ENCODE results near the gene PIH1D2. TPM values are rescaled to one million over a fixed set of nuclear protein-coding genes. Genes with fewer than 3 reads are reported as not detected.
"Not testable (repeated sequence)": the region's sequence is repeated elsewhere in the genome, so short reads cannot be mapped to it uniquely, and the experiment has no call there.

Gene PIH1D2
- polyA plus RNA-seq, 4 donors = 1.9 to 11.6 (median 10.4) TPM

DNA sequence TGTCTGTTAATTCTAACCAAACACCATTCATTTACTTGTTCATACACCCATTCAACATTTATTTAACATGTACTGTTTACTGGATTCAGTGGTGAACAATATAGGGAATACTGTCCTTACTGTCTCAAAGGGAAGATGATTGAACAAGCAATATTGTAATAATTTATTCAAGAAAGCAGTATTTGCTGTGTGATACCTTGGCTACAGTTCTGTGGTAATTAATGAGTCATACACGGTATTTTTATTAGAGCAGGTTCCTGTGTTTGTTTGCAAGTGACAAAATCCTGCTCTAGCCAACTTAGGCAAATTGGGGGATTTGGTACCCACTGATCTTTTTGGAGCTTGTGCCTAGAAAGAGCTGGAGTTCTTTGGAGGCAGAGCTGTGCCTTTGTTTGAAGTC is 15.7 kb downstream of the PIH1D2 start:
- no peak for DNase-seq (ENCODE audit: low read depth in 4 of 4, low spot score in 3 of 4)

DNA sequence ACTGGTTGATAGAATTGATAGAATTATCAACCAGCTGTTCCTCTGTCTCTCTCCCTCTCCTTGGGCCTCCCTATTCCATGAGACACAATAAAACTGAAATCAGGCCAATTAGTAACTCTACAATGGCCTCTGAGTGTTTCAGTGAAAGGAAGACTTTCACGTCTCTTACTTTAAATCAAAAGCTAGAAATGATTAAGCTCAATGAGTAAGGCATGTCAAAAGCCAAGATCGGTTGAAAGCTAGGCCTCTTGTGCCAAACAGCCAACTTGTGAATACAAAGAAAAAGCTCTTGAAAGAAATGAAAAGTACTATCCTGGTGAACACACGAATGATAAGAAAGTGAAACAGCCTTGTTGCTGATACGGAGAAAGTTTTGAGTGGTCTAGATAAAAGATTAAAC is 16.6 kb downstream of the PIH1D2 start:
- DNase-seq (ENCODE audit: low read depth in 4 of 4, low spot score in 3 of 4) = no peak

DNA sequence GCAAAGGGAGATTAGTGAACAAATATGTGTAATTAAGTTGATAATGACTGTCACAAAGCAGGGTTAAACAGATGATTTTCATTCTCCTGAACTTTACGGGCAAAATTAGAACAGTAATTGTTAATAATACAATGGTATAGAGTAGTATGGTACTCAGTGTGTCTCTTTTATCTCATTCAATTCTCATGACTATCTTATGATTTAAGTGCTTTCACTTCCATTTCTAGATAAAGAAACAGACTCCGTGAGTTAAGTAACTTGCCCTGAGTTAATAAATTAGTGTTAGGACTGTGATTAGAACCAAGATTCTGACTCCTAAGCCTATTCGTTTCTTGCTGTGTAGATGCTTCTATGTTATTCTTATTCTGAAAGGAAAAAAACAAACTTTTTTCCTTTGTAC is 22.0 kb downstream of the PIH1D2 start:
- no peak for DNase-seq (ENCODE audit: low read depth in 4 of 4, low spot score in 3 of 4)

- no peak for DNase-seq (ENCODE audit: low read depth in 4 of 4, low spot score in 3 of 4)
Measured at GRCh38 chr11:112050721-112051120, 23.1 kb downstream of the PIH1D2 start.

DNA sequence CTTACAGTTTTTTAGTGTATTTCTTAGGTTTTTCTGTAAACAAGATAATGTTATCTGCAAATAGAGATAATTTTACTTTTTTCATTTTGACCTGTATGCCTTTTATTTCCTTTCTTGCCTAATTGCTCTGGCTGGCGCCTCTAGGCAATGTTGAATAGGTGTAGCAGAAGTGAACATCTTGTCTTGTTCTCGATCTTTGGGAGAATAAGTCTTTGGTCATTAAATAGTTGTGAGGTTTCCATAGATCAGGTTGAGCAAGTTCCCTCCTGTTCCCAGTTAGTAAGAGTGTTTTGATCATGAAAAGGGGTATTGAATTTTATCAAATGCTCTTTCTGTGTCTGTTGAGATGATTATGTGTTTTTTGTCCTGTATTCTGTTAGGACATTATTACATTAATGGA is 24.0 kb downstream of the PIH1D2 start:
- no peak for DNase-seq (ENCODE audit: low read depth in 4 of 4, low spot score in 3 of 4)

- DNase-seq (ENCODE audit: low read depth in 4 of 4, low spot score in 3 of 4) = not testable (repeated sequence)
Measured at GRCh38 chr11:112048256-112048655, 25.6 kb downstream of the PIH1D2 start.

DNA sequence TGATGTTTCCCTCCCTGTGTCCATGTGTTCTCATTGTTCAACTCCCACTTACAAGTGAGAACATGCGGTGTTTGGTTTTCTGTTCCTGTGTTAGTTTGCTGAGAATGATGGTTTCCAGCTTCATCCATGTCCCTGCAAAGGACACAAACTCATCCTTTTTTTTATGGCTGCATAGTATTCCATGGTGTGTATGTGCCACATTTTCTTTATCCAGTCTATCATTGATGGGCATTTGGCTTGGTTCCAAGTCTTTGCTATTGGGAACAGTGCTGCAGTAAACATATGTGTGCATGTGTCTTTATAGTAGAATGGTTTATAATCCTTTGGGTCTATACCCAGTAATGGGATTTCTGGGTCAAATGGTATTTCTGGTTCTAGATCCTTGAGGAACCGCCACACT is 27.2 kb downstream of the PIH1D2 start:
- not testable (repeated sequence) for DNase-seq (ENCODE audit: low read depth in 4 of 4, low spot score in 3 of 4)

- DNase-seq (ENCODE audit: low read depth in 4 of 4, low spot score in 3 of 4) = no peak
Measured at GRCh38 chr11:112044961-112045360, 28.9 kb downstream of the PIH1D2 start.

DNA sequence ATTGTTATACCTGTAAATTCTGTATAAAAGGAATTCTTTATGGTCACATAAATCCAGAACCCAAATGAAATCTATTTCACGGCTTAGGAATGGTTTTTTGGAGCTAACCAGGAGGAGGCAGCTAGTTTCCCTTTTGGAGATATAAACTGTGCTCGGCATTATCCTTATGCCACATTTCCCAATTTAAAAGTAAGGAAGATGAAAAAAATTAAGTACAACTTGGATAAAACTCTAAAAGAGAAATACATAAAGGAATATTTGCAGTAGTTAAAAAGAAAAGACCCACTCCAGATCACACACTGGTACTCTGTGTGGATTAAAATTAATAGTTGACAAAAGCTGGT is 30.9 kb downstream of the PIH1D2 start:
- no peak for DNase-seq (ENCODE audit: low read depth in 4 of 4, low spot score in 3 of 4)

- no peak for DNase-seq (ENCODE audit: low read depth in 4 of 4, low spot score in 3 of 4)
Measured at GRCh38 chr11:112042161-112042960, 31.5 kb downstream of the PIH1D2 start.

GRCh38 chr11:112037527-112037926 is 36.3 kb downstream of the PIH1D2 start:
- no peak for DNase-seq (ENCODE audit: low read depth in 4 of 4, low spot score in 3 of 4)

DNA sequence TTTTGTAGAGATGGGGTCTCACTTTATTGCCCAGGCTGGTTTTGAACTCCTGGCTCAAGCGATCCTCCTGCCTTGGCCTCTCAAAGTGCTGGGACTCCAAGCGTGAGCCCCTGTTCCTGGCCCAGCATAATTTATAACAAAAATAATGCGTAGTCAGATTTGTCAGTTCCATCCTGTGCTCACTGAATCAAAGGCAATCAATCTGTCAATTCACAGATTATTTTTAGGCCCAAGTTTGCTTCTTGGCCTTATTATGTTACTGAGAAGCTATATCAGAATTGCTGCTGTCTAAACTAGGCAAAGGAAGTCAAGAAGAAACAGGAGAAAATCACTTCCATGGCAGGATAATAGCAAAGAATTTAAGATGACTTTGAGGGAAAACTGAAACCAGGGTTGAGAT is 39.9 kb downstream of the PIH1D2 start:
- no peak for DNase-seq (ENCODE audit: low read depth in 4 of 4, low spot score in 3 of 4)

- no peak for DNase-seq (ENCODE audit: low read depth in 4 of 4, low spot score in 3 of 4)
Measured at GRCh38 chr11:112029460-112029859, 44.4 kb downstream of the PIH1D2 start.

DNA sequence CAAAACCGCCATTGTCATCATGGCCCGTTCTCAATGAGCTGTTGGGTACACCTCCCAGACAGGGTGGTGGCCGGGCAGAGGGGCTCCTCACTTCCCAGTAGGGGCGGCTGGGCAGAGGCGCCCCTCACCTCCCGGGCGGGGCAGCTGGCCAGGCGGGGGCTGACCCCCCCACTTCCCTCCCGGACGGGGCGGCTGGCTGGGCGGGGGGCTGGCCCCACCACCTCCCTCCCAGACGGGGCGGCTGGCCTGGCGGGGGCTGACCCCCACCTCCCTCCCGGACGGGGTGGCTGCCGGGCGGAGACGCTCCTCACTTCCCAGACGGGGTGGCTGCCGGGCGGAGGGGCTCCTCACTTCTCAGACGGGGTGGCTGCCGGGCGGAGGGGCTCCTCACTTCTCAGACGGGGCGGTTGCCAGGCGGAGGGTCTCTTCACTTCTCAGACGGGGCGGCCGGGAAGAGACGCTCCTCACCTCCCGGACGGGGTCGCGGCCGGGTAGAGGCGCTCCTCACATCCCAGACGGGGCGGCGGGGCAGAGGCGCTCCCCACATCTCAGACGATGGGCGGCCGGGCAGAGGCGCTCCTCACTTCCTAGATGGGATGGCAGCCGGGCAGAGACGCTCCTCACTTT is 46.9 kb downstream of the PIH1D2 start:
- not testable (repeated sequence) for DNase-seq (ENCODE audit: low read depth in 4 of 4, low spot score in 3 of 4)

DNA sequence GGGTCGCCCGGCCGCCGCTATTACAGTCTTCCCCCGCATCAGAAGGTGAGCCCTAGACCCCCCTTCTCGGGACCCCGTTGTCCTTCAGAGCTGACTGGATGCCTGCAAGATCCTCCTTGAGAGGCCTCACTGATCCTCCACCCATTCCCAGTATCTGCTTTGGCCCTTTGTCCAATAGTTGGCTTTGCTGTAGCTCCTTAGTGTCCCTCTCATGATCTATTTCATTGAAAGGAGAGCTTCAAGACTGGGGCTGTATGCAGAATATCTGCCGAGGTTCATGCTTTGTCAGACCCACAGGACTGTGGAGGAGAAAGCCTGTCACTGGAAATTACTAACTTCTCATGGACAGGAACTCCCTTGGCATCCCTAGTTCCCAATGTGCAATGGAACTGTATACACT is 48.1 kb downstream of the PIH1D2 start:
- DNase-seq (ENCODE audit: low read depth in 4 of 4, low spot score in 3 of 4) = peak in 1 of 4 donors; percentile 8

DNA sequence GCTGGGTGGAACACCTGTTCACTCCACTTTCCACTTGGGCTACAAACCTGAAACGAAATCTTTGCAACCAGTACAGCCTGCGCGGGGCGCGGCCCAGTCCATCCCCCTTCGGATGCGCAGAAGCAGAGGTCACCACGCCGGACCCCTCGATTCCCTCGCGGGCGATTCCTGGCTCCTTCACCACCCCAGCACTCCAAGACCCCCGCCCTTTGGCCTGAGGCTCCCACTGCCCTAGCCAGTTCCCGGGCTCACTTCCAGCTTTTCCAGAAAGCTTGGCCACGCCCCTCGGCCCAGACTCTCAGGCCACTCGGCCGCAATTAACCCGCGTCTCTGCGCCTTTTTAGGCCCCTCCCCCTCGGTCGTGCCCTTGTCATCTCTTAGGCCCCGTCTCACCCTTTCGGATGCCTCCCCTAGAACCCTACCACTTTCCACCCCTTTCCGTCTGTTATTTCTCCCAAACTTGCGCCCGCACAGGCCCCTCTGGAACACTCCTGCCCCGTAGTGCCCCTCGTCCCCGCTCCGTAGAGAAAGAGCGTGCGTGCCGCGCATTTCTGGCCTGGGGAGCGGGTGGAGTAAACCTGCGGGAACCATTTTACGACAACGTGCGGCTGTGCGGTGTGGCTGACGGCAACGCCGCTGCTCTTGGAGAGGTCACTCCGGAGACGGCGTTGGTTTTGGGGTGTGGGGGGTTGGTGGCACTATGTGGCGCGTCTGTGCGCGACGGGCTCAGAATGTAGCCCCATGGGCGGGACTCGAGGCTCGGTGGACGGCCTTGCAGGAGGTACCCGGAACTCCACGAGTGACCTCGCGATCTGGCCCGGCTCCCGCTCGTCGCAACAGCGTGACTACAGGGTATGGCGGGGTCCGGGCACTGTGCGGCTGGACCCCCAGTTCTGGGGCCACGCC is 48.8 kb downstream of the PIH1D2 start, which contains the start of gene DLAT:
TSS of gene DLAT (plus strand) at position 636 of the 906 bp plus-strand sequence. CDS start at position 701, 65 bp downstream.
- DNase-seq (ENCODE audit: low read depth in 4 of 4, low spot score in 3 of 4) = peak; percentile 75 to 82 (median 80)

- DNase-seq (ENCODE audit: low read depth in 4 of 4, low spot score in 3 of 4) = peak in 1 of 4 donors; percentile 4
Measured at GRCh38 chr11:112024178-112024772, 49.5 kb downstream of the PIH1D2 start.

DNA sequence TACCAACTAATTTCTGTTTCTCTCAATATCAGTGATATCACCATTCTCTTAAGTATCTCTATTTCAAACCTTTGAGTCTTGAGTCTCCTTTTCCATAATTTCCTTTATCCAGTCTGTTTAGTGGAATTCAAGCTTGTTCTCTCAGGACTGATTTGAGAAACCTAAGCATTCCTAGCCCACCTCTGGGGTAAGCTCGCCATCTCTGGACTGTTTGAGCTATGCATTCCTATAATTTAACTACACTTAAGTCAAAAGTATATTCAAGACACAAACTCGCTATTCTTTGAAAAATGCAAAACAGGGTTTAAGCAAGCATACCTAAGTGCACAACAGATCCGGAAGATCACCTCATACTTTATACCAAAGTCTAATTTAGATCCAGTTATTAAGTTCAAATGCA is 50.7 kb downstream of the PIH1D2 start:
- DNase-seq (ENCODE audit: low read depth in 4 of 4, low spot score in 3 of 4) = no peak

- DNase-seq (ENCODE audit: low read depth in 4 of 4, low spot score in 3 of 4) = no peak
Measured at GRCh38 chr11:112019066-112019465, 54.8 kb downstream of the PIH1D2 start.

All from left renal pelvis (tissue), 4 donors.